GM12878 (cell line): Measurements from ENCODE around the gene FBXL16. TPM values are rescaled to one million over a fixed set of nuclear protein-coding genes. Genes with fewer than 3 reads are reported as not detected.
A peak's percentile ranks its signal among the peaks of the same experiment; 100 is the strongest.

Experiments used
- ATAC-seq: fragments of 200-7000 bp; cut with Tn5 transposase; 3 replicates; pipeline ENCODE4 v1.9.1; 2020; ENCODE audit warnings: mild to moderate bottlenecking, moderate library complexity
- BruUV-seq: library from RNA; stranded (reverse); fragments of 400-500 nt; replicated peaks from 2 replicates; lab custom pipeline; 2021; lab: Mats Ljungman, UMichigan
- CTCF ChIA-PET: fragments of 300-600 bp; sonication (Branson Sonifier 250); formaldehyde crosslinking; extraction: SDS; loops from one replicate; lab custom pipeline; 2021; ENCODE audit warnings: inconsistent platforms; lab: Yijun Ruan, JAX
- POLR2A ChIA-PET: fragments of 350-600 bp; formaldehyde crosslinking; extraction: SDS; loops from one replicate; lab custom pipeline; 2021; ENCODE audit warnings: inconsistent platforms; lab: Charles Lee
- RAD21 ChIA-PET: fragments of 300-600 bp; sonication (Branson Sonifier 250); formaldehyde crosslinking; loops from one replicate; lab custom pipeline; 2023; ENCODE audit warnings: antibody characterized with exemption; ENCODE audit not compliant: unreplicated experiment; lab: Charles Lee
- SMC1A ChIA-PET: fragments of 300-600 bp; sonication (Branson Sonifier 250); formaldehyde crosslinking; loops from one replicate; lab custom pipeline; 2023; ENCODE audit not compliant: unreplicated experiment, uncharacterized antibody; lab: Charles Lee
- DNase-seq: peaks from one replicate; pipeline ENCODE4 v3.0.0-alpha.2; 2011; ENCODE audit warnings: low read depth, low spot score
- FAIRE-seq: peaks from 3 replicates; lab custom pipeline; 2011; peaks lifted over from hg19 to GRCh38; lab: Jason Lieb, UNC
- H2AFZ ChIP-seq: 2 replicates; pipeline ENCODE4 v1.6.0; 2011; ENCODE audit warnings: low read depth, low read length, control low read depth; ENCODE audit not compliant: control insufficient read depth
- H3K27ac ChIP-seq: 2 replicates; pipeline ENCODE4 v1.5.1; 2011; ENCODE audit warnings: control low read depth; ENCODE audit not compliant: control insufficient read depth, insufficient read depth
- H3K27me3 ChIP-seq, 2 experiments: replicated peaks in 1 of 2; 2 replicates each; pipeline versions ENCODE4 v1.6.0 to v1.6.1; 2011; ENCODE audit warnings: low read length in 1 of 2; ENCODE audit not compliant: control insufficient read depth in 2 of 2, insufficient read depth in 2 of 2
- H3K36me3 ChIP-seq, 2 experiments: 2 replicates each; pipeline ENCODE4 v1.5.1; 2011; ENCODE audit warnings: low read length in 1 of 2; ENCODE audit not compliant: control insufficient read depth in 2 of 2, insufficient read depth in 2 of 2
- H3K4me1 ChIP-seq: 2 replicates; pipeline ENCODE4 v1.6.1; 2011; ENCODE audit warnings: mild to moderate bottlenecking, low read length, moderate library complexity, mixed read lengths; ENCODE audit not compliant: control insufficient read depth, insufficient read depth
- H3K4me2 ChIP-seq: 2 replicates; pipeline ENCODE4 v1.6.0; 2011; ENCODE audit warnings: control low read depth; ENCODE audit not compliant: control insufficient read depth, insufficient read depth
- H3K4me3 ChIP-seq: fragments of 200-600 bp; sonication (generic); 2 replicates; pipeline ENCODE4 v1.5.1; 2016
- H3K79me2 ChIP-seq: 2 replicates; pipeline ENCODE4 v1.6.0; 2011; ENCODE audit warnings: low read length; ENCODE audit not compliant: control insufficient read depth, insufficient read depth
- H3K9ac ChIP-seq: 2 replicates; pipeline ENCODE4 v1.8.0; 2011; ENCODE audit warnings: low read length, control low read depth, mixed read lengths; ENCODE audit not compliant: control insufficient read depth, insufficient read depth
- H3K9me3 ChIP-seq: replicated peaks from 3 replicates; pipeline ENCODE4 v1.5.1; 2011; ENCODE audit warnings: mild to moderate bottlenecking, low read length; ENCODE audit not compliant: control insufficient read depth, insufficient read depth
- H4K20me1 ChIP-seq: 2 replicates; pipeline ENCODE4 v1.6.0; 2011; ENCODE audit not compliant: control insufficient read depth, insufficient read depth
- BACH1 ChIP-seq: fragments of 450-650 bp; IDR thresholded peaks from 2 replicates; pipeline ENCODE4 v1.6.1; 2017; ENCODE audit warnings: mild to moderate bottlenecking, borderline replicate concordance
- HDAC6 ChIP-seq: fragments of 200-600 bp; sonication (generic); IDR thresholded peaks from one replicate; pipeline ENCODE4 v1.8.0; 2017; ENCODE audit warnings: antibody characterized with exemption; ENCODE audit not compliant: unreplicated experiment
- STAT1 ChIP-seq: fragments of 450-650 bp; conservative IDR thresholded peaks from 2 replicates; pipeline ENCODE4 v1.6.1; 2014; ENCODE audit warnings: antibody characterized with exemption, mild to moderate bottlenecking
- WGBS: methylation state at CpG from one replicate; pipeline ENCODE4 v1.1.6; 2016; ENCODE audit warnings: low lambda C conversion rate; ENCODE audit not compliant: insufficient replicate concordance, insufficient coverage; ENCODE audit errors: missing lambda C conversion rate; 5-methylcytosine and 5-hydroxymethylcytosine counted together
- in situ Hi-C: fragments of 300-500 bp; cut with MboI; formaldehyde crosslinking; loops from 9 replicates; pipeline ENCODE4 v1.14.3; 2018; ENCODE audit warnings: mixed read lengths
- intact Hi-C: fragments of 100-400 bp; cut with micrococcal nuclease; formaldehyde crosslinking; loops from one replicate; pipeline ENCODE4 v1.14.2; 2022; ENCODE audit not compliant: unreplicated experiment
- polyA plus RNA-seq, 11 experiments: library from polyadenylated mRNA; depleted of rRNA in 4 of 11; unstranded in 6 of 11; stranded (reverse) in 5 of 11; fragments of >200 nt; fragmentation: Nextera tagmentation in 4 of 11; fragmentation: Illumina TruSeq in 1 of 11; extraction: Ambion mirVana in 4 of 11; extraction: Trizol in 1 of 11; gene quantifications; 1 replicate in 1 of 11; 2 replicates in 10 of 11; pipeline versions ENCODE4 v1.2.1 to v1.2.3, GENCODE V29; 2011 to 2016; ENCODE audit warnings: inconsistent platforms in 2 of 11, missing spikeins in 2 of 11, low read depth in 1 of 11
- total RNA-seq, 4 experiments: library from RNA; depleted of rRNA in 3 of 4; stranded (reverse); fragments of >200 nt in 3 of 4; fragmentation: Illumina TruSeq in 1 of 4; extraction: Trizol in 1 of 4; gene quantifications; 2 replicates each; pipeline versions ENCODE4 v1.2.1 to v1.2.3, GENCODE V29; 2013 to 2021
- TF ChIP-seq, protein P1 (sequence below): IDR thresholded peaks from 2 replicates; pipeline ENCODE4 v1.6.1; 2012; ENCODE audit warnings: mild to moderate bottlenecking, low read depth, low read length

Gene FBXL16
- total and polyA plus RNA-seq, 10 of the 15 experiments (the other 5 are each of a cell fraction or from before 2014, with no cell fraction given): 0.13 to 1.4 (median 0.24) TPM

- no peak overlapping the region for H3K9ac ChIP-seq
- no peak for DNase-seq
- in situ Hi-C loops: no loop called here
- FAIRE-seq: no peak
- POLR2A ChIA-PET: no interaction called here
- no peaks in the 10 kb centered on the region for H3K9me3 ChIP-seq
- 43% methylated on average over 33 of the region's 50 CpGs for WGBS
- H3K27me3 ChIP-seq: peaks cover 0 to 11% of the 10 kb centered on the region in 2 experiments; a peak in 2 of 4 replicates
- SMC1A ChIA-PET: interaction anchor here (0.6 kb wide), 1 partner anchor 80 kb away, joined by 3 read pairs; no protein-coding TSS in a partner anchor
- no peak overlapping the region for H2AFZ ChIP-seq
- H4K20me1 ChIP-seq: no peaks in the 10 kb centered on the region
- H3K27ac ChIP-seq: no peak overlapping the region
- TF ChIP-seq STAT1 (no peak), HDAC6 (no peak), BACH1 (no peak)
- TF ChIP-seq, protein P1, sequence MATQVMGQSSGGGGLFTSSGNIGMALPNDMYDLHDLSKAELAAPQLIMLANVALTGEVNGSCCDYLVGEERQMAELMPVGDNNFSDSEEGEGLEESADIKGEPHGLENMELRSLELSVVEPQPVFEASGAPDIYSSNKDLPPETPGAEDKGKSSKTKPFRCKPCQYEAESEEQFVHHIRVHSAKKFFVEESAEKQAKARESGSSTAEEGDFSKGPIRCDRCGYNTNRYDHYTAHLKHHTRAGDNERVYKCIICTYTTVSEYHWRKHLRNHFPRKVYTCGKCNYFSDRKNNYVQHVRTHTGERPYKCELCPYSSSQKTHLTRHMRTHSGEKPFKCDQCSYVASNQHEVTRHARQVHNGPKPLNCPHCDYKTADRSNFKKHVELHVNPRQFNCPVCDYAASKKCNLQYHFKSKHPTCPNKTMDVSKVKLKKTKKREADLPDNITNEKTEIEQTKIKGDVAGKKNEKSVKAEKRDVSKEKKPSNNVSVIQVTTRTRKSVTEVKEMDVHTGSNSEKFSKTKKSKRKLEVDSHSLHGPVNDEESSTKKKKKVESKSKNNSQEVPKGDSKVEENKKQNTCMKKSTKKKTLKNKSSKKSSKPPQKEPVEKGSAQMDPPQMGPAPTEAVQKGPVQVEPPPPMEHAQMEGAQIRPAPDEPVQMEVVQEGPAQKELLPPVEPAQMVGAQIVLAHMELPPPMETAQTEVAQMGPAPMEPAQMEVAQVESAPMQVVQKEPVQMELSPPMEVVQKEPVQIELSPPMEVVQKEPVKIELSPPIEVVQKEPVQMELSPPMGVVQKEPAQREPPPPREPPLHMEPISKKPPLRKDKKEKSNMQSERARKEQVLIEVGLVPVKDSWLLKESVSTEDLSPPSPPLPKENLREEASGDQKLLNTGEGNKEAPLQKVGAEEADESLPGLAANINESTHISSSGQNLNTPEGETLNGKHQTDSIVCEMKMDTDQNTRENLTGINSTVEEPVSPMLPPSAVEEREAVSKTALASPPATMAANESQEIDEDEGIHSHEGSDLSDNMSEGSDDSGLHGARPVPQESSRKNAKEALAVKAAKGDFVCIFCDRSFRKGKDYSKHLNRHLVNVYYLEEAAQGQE: 0 out of 2 replicates have a peak, but pooled peaks have one; percentile 19
- TF ChIP-seq, all 136 proteins: peak for 1
- ChIA-PET CTCF (no interaction called here), RAD21 (no interaction called here)
- Histone ChIP-seq H3K4me2 (no peak overlapping the region), H3K4me1 (no peaks in the 10 kb centered on the region), H3K79me2 (no peaks in the 10 kb centered on the region), H3K36me3 (no peaks in the 10 kb centered on the region), H3K4me3 (no peak overlapping the region)
- intact Hi-C loops: no loop called here
- no peak for ATAC-seq
- BruUV-seq: no TSS peak
Observed at GRCh38 chr16:704552-705380, 835 bp downstream of the FBXL16 start.
